ENCODE results near the gene PAGE2.
"Not testable (repeated sequence)": the region's sequence is repeated elsewhere in the genome, so short reads cannot be mapped to it uniquely, and the experiment has no call there.

The PAGE2 gene
- 0 to 0.58 (median 0) reads per million in 9 experiments for total RNA-seq

GRCh38 chrX:55088795-55089489 is at the start of gene PAGE2:
Gene PAGE2 (plus strand): TSS chrX:55089018. CDS start chrX:55090021, 1,003 bp downstream.
- H3K27me3 Mint-ChIP-seq: no peaks in the 10 kb centered on the region

DNA sequence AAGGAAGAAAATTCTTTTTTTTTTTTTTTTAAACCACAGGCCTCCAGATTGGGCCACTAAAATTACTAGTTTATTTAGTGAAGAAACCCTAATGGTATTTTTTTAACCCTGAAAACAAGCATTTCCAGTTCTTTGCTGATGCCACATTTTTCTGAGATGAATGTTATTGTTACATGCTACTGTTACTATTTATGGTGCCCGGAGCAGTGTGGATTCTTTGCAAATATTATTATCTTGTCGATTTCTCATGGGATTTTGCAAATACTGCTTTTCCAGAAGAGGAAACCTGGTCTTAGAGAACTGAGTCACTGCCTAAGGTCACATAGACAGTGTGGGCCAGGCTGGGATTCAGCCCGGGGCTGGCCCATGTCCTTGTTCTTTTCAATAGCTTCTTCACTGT is 49.3 kb upstream of the PAGE2 start:
- Mint-ChIP-seq H3K27ac (no peak overlapping the region), H3K4me3 (no peak overlapping the region), H3K4me1 (ENCODE audit: low read depth in 2 of 2) (no peaks in the 10 kb centered on the region), H3K27me3 (no peaks in the 10 kb centered on the region), H3K36me3 (ENCODE audit: insufficient read depth) (no peaks in the 10 kb centered on the region), H3K9me3 (no peaks in the 10 kb centered on the region)
- ATAC-seq (replicated peaks) (no peak), DNase-seq (no peak)

More at GRCh38 chrX:55088795-55089489, at the start of gene PAGE2:
- no peaks in the 10 kb centered on the region for H3K9me3 Mint-ChIP-seq
- ATAC-seq (replicated peaks): no peak
- no peaks in the 10 kb centered on the region for H3K36me3 Mint-ChIP-seq (ENCODE audit: insufficient read depth)
- no peak within 1 kb of the TSS for H3K4me3 Mint-ChIP-seq
- H3K4me1 Mint-ChIP-seq (ENCODE audit: low read depth in 2 of 2): no peaks in the 10 kb centered on the region
- no peak within 1 kb of the TSS for H3K27ac Mint-ChIP-seq
- no peak for DNase-seq

GRCh38 chrX:55041514-55041913 is 47.3 kb upstream of the PAGE2 start:
- no peaks in the 10 kb centered on the region for H3K36me3 Mint-ChIP-seq (ENCODE audit: insufficient read depth)
- H3K4me3 Mint-ChIP-seq: no peak overlapping the region
- H3K4me1 Mint-ChIP-seq (ENCODE audit: low read depth in 2 of 2): no peaks in the 10 kb centered on the region
- no peak overlapping the region for H3K27ac Mint-ChIP-seq
- no peaks in the 10 kb centered on the region for H3K27me3 Mint-ChIP-seq
- no peak for ATAC-seq (replicated peaks)
- H3K9me3 Mint-ChIP-seq: no peaks in the 10 kb centered on the region
- no peak for DNase-seq

DNA sequence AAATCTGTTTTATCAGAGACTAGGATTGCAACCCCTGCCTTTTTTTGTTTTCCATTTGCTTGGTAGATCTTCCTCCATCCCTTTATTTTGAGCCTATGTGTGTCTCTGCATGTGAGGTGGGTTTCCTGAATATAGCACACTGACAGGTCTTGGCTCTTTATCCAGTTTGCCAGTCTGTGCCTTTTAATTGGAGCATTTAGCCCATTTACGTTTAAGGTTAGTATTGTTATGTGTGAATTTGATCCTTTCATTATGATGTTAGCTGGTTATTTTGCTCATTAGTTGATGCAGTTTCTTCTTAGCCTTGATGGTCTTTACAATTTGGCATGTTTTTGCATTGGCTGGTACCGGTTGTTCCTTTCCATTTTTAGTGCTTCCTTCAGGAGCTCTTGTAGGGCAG is 38.2 kb upstream of the PAGE2 start:
- H3K27ac Mint-ChIP-seq; H3K36me3 Mint-ChIP-seq (ENCODE audit: insufficient read depth); H3K27me3 Mint-ChIP-seq; ATAC-seq (replicated peaks); H3K4me1 Mint-ChIP-seq (ENCODE audit: low read depth in 2 of 2); DNase-seq; H3K9me3 Mint-ChIP-seq; H3K4me3 Mint-ChIP-seq: not testable (repeated sequence)

DNA sequence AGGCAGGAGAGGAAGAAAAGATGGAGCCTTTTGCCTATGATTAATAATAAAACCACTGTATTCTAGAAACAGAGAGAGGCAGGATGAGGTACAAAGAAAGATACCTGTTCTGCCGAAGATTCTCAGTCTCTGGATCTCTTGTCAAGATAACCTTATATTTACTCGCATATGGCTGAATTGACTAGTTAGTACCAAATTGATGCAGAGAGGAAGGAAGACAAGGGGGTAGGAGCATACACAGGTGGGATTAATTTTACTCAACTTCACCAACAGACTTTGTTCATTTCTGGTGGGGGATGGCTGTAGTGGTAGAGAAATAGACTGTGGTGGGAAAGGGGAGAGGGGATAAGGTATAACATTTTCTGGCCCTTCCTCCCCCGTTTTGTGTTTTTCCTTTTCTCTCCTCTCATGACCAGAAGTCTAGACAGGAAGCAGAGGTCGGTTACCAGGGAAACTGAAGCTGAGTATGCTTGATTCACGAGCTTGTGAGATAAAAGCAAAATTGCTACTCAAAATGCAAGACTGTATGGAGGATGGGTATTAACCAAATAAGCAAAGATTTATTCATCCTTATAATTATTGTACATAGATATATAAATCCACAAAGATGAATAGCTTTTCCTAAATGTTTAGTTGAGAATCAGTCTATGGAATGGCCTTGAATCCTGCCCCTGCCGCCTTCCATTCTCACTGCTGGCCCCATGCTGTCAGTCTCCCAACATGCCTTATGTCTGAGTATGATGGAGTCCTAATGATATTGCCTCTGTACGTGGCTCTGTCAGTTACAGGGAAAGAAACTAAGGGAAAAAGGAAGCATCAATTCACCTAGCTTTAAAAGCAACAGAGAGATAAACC is 31.8 kb upstream of the PAGE2 start:
- Mint-ChIP-seq H3K27me3 (peaks cover 0 to 5% of the 10 kb centered on the region in 2 donors), H3K4me3 (peak overlapping the region; percentile 80 to 81), H3K27ac (peak overlapping the region; percentile 85 to 92), H3K36me3 (ENCODE audit: insufficient read depth) (no peaks in the 10 kb centered on the region), H3K9me3 (no peaks in the 10 kb centered on the region), H3K4me1 (ENCODE audit: low read depth in 2 of 2) (peaks cover 10 to 15% of the 10 kb centered on the region in 2 donors)
- ATAC-seq (replicated peaks) (peak; percentile 87), DNase-seq (peak; percentile 5 to 16 (median 15))

DNA sequence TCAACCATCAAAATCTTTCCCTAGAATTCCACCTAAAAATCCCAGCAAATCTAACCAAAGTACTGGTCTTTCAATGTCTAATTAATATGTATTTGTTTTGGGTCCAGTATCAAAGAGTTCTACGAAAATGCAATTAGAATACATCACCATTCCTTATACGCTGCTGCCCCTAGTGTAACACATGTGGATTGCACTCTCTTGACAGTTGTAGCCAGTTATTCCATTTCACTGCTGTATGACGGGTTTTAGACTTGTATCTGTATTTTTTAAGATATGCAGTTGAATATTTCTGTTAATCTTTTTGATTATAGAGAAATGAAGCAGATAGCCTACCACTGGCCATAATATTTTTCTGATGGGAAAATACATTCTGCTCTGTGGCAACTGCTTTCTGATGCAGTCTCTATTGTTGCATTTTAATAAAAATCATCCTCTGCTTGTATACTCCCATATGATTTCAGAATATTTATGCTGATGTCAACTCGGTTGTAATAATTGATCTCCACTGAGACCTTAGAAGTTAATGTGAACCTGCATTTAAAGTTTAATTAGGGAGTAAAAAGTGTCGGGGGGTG is 31.1 kb upstream of the PAGE2 start:
- Mint-ChIP-seq H3K27me3 (peaks cover 0 to 5% of the 10 kb centered on the region in 2 donors), H3K9me3 (no peaks in the 10 kb centered on the region), H3K4me1 (ENCODE audit: low read depth in 2 of 2) (peaks cover 10 to 15% of the 10 kb centered on the region in 2 donors), H3K36me3 (ENCODE audit: insufficient read depth) (no peaks in the 10 kb centered on the region), H3K27ac (peak overlapping the region; percentile 85 to 92), H3K4me3 (peak overlapping the region; percentile 80 to 81)
- peak; percentile 76 for ATAC-seq (replicated peaks)
- DNase-seq: peak; percentile 15 to 31 (median 22)

DNA sequence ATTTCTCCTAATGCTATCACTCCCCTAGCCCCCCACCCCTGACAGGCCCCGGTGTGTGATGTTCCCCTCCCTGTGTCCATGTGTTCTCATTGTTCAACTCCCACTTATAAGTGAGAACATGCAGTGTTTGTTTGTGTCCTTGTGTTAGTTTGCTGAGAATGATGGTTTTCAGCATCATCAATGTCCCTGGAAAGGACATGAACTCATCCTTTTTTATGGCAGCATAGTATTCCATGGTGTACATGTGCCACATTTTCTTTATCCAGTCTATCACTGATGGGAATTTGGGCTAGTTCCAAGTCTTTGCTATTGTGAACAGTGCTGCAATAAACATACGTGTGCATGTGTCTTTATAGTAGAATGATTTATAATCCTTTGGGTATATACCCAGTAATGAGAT is 21.6 kb upstream of the PAGE2 start:
- not testable (repeated sequence) for ATAC-seq (replicated peaks); H3K36me3 Mint-ChIP-seq (ENCODE audit: insufficient read depth); H3K4me1 Mint-ChIP-seq (ENCODE audit: low read depth in 2 of 2); H3K4me3 Mint-ChIP-seq; H3K27ac Mint-ChIP-seq; DNase-seq; H3K9me3 Mint-ChIP-seq
- H3K27me3 Mint-ChIP-seq: peaks cover 6 to 28% of the 10 kb centered on the region in 2 donors

GRCh38 chrX:55072286-55072685 is 16.5 kb upstream of the PAGE2 start:
- H3K4me1 Mint-ChIP-seq (ENCODE audit: low read depth in 2 of 2): no peaks in the 10 kb centered on the region

DNA sequence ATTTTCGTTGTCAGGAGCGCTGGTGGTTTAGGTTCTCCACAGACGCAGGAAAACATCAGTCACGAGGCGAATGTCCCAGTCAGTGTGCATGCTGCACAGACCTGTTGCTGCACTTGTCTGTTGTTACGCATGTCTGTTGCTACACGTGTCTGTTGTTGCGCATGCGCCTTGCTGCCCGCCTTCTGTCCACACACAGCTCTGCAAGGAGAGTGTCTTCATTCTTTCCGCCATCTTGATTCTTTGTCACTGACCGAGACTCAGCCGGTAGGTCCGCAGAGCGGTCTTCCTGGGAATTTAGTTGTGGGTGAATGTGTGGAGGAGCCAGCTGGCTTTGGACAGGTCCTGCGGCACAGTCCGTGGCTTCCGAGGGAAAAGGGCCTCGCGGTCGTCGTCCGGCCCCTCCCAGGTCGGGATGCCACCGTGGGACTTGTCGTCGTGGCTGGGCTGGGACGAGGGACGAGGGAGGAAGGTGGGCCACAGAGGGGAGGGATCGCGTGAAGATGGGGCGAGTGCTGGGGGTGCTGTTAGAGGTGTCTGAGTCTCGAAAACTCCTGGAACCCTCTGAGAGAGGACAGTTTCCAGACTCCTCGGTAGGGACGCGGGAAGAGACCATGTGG is 13.9 kb upstream of the PAGE2 start, which contains the start of gene PAGE2B:
Gene PAGE2B (plus strand): TSS at position 180 of the 617 bp plus-strand sequence. CDS start 1,012 bp downstream, outside the sequence.
- Mint-ChIP-seq H3K4me3 (no peak within 1 kb of the TSS), H3K9me3 (no peaks in the 10 kb centered on the region), H3K27me3 (peaks cover 6 to 29% of the 10 kb centered on the region in 2 donors), H3K4me1 (ENCODE audit: low read depth in 2 of 2) (no peaks in the 10 kb centered on the region), H3K36me3 (ENCODE audit: insufficient read depth) (no peaks in the 10 kb centered on the region), H3K27ac (no peak within 1 kb of the TSS)
- ATAC-seq (replicated peaks) (no peak), DNase-seq (no peak)

More at GRCh38 chrX:55072286-55072685, 16.5 kb upstream of the PAGE2 start:
- Mint-ChIP-seq H3K27me3 (peaks cover 6 to 38% of the 10 kb centered on the region in 2 donors), H3K36me3 (ENCODE audit: insufficient read depth) (no peaks in the 10 kb centered on the region), H3K4me3 (no peak overlapping the region), H3K9me3 (no peaks in the 10 kb centered on the region), H3K27ac (no peak overlapping the region)
- DNase-seq (no peak), ATAC-seq (replicated peaks) (no peak)

DNA sequence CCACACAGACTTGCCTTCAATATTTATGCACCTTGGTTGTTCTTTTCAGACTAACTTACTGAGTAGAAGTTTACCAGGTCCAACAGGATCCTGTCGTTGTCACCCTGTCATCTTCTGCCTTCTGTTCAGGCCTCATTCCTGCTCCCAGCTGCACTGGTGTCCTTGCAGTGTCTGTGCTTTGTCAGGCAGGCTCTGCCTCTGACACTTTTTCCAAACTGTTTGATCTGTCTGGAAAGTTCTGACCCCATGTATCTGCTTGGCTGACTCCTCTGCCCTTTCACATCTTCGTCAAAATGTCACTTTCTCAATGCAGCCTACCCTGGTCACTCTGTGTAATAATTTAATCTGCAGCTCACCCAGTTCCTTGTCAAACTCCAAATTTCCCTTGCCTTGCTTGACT is 9.9 kb downstream of the PAGE2 start:
- no peaks in the 10 kb centered on the region for H3K9me3 Mint-ChIP-seq
- no peak for DNase-seq
- H3K36me3 Mint-ChIP-seq (ENCODE audit: insufficient read depth): no peaks in the 10 kb centered on the region
- no peaks in the 10 kb centered on the region for H3K4me1 Mint-ChIP-seq (ENCODE audit: low read depth in 2 of 2)
- H3K27ac Mint-ChIP-seq: no peak overlapping the region
- no peak overlapping the region for H3K4me3 Mint-ChIP-seq
- H3K27me3 Mint-ChIP-seq: no peaks in the 10 kb centered on the region
- ATAC-seq (replicated peaks): no peak

GRCh38 chrX:55099162-55099561 is 10.3 kb downstream of the PAGE2 start:
- H3K27ac Mint-ChIP-seq: no peak overlapping the region
- no peaks in the 10 kb centered on the region for H3K36me3 Mint-ChIP-seq (ENCODE audit: insufficient read depth)
- no peak overlapping the region for H3K4me3 Mint-ChIP-seq
- ATAC-seq (replicated peaks) (no peak), DNase-seq (no peak)
- H3K4me1 Mint-ChIP-seq (ENCODE audit: low read depth in 2 of 2): no peaks in the 10 kb centered on the region
- H3K27me3 Mint-ChIP-seq: no peaks in the 10 kb centered on the region
- no peaks in the 10 kb centered on the region for H3K9me3 Mint-ChIP-seq

DNA sequence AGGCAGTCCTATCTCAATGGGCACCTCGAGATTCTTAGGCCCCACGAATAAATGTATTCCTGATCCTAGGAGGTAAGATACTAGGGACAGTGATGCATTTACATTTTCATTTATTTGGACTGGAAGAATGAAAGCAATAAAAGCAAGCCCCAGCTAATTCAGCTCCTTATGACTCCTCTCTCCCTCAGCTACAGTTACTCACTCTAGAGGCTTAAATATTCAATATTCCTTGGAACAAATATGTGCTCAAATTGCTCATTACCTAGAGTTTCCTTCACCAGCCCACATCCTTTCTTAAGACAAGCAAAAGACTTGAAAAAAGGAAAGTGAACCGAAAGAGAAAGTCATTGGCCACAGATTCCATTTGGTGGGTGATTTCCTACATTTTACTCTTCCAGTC is 13.9 kb downstream of the PAGE2 start:
- no peak overlapping the region for H3K4me3 Mint-ChIP-seq
- ATAC-seq (replicated peaks): no peak
- no peaks in the 10 kb centered on the region for H3K4me1 Mint-ChIP-seq (ENCODE audit: low read depth in 2 of 2)

GRCh38 chrX:55107262-55107661 is 18.4 kb downstream of the PAGE2 start:
- Mint-ChIP-seq H3K9me3 (no peaks in the 10 kb centered on the region), H3K27ac (no peak overlapping the region), H3K36me3 (ENCODE audit: insufficient read depth) (no peaks in the 10 kb centered on the region), H3K27me3 (no peaks in the 10 kb centered on the region), H3K4me3 (no peak overlapping the region), H3K4me1 (ENCODE audit: low read depth in 2 of 2) (peaks cover 1 to 6% of the 10 kb centered on the region in 2 donors)
- DNase-seq (no peak), ATAC-seq (replicated peaks) (no peak)

More for the DNA sequence above, 13.9 kb downstream of the PAGE2 start:
- no peak overlapping the region for H3K27ac Mint-ChIP-seq
- H3K27me3 Mint-ChIP-seq: no peaks in the 10 kb centered on the region
- H3K9me3 Mint-ChIP-seq: no peaks in the 10 kb centered on the region
- no peaks in the 10 kb centered on the region for H3K36me3 Mint-ChIP-seq (ENCODE audit: insufficient read depth)
- DNase-seq: no peak

Data from effector memory CD8-positive, alpha-beta T cell (primary cell).